ENCODE measurements around the gene MFRP.

Gene MFRP

GRCh38 chr11:119336744-119337469 is 9.6 kb downstream of the MFRP start:
- no peak for DNase-seq

GRCh38 chr11:119335655-119336543 is 10.6 kb downstream of the MFRP start:
- no peak for DNase-seq

GRCh38 chr11:119335091-119335654 is 11.3 kb downstream of the MFRP start:
- no peak for DNase-seq

DNA sequence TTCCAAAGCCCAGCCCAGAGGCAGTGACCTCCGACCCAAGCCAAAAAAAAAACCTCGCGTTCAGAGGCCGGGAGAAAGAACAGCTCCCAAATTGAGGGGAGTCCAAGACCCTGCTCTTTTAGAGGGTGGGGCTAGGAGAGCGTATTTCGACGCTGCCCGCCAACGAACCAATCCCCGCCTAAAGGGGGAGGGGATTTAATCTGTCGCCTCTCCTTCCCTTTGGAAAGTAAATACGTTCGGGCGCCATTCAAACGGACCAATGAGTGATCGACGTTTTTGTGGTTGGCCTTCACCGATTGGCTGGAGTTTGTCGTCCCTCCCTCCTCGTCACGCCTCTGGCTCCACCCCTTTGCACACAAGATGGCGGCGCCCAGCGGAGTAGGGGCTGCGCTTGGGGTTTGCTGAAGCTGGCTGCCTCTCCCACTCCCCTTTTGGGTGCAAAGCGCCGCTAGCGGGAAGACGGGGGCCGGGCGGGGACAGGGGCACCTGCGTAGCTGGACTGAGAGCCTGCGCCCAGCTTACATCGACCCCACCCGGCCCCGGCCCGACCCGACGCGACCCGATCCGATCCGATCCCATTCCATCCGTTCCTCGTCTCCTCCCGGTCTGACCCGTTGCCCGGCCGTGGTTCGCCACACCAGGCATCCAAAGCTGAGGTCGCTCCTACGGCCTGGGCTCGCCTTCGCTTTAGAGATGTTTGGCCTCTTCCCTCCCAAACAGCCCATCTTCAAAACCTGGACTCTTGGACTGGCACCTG is 12.2 kb downstream of the MFRP start, which contains the start of gene RNF26:
Gene RNF26 (plus strand): TSS at position 354 of the 757 bp plus-strand sequence. CDS start 596 bp downstream, outside the sequence.
- peak; percentile 100 for DNase-seq

DNA sequence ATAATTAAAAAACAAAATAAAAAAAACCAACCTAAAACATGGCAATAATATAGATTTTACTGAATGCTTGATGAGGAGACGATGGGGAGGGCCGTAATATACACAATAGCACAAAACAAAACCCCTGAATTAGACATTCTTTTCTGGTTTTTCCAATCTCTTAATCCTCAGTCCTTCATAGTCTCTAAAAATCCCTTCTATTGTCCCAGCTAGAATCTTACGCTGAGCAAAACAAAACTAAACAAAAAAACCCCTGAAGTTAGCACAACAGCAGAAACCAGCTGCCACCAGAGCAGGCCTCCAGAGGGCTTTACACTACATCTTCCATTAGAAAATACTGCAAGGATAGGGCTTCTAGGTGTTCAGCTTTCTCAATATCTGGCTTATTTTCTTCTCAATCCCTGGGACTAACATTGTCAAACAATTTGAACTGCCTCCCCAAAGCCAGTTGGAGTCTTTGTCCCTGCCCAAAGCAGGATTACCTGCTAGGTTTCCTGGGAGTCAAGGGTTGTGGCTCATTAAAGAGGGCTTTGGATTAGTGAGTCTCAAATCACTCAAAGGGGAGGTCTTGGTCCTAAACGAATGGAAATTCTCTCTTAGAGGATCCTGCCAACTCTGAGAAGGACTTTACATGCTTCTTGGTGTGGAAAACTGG is 14.3 kb downstream of the MFRP start:
- DNase-seq, result no peak

GRCh38 chr11:119330237-119330636 is 16.3 kb downstream of the MFRP start:
- no peak for DNase-seq

- no peak for DNase-seq
Measured at GRCh38 chr11:119329320-119329719, 17.2 kb downstream of the MFRP start.

GRCh38 chr11:119324189-119324588 is 22.3 kb downstream of the MFRP start:
- no peak for DNase-seq

- peak; percentile 85 for DNase-seq
Measured at GRCh38 chr11:119323532-119324033, 22.9 kb downstream of the MFRP start.

GRCh38 chr11:119322921-119323531 is 23.5 kb downstream of the MFRP start:
- DNase-seq, result no peak

DNA sequence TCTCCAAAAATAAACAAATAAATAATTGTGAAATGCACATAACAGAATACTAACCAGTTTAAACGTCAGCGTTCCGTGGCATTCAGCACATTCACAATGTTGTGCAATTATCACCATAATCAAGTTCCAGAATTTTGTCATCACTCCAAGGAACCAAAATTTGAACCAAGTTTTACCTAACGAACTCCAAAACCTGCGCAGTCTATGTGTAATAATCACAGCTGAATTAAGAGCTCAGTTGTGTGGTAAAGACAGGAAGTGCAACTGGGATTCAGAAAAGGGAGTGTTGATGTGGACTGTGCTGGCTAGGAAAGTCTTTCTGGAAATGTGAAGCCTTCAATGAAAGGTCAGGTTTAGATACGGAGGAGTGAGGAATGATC is 24.2 kb downstream of the MFRP start:
- no peak for DNase-seq

GRCh38 chr11:119320776-119321524 is 25.6 kb downstream of the MFRP start:
- peak; percentile 65 for DNase-seq

GRCh38 chr11:119320240-119320775 is 26.2 kb downstream of the MFRP start:
- no peak for DNase-seq

DNA sequence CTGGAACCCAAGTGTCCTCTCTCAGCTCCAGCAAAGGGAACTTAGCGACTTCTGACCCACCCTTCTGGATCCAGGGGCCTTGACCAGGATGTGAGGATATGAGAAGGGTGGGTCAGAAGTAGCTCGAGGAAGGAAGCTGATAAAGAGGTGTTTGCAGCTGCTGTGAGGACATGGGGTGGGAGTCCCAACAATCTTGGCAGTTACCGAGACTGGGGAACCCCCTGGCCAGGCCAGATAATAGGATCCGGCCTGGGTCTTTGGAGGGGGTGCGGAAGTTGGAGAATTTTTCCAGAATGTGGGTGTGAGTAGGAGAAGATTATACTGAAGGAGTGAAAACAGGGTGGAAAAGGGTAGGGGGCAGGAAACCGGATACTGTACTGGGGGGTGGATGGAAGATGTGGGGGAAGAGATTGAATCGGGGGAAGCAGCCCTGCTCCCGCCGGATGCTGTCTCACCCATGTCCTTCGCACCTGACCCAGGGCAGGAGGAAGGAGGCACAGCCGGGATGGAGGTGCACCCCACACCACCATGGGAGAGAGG is 26.7 kb downstream of the MFRP start:
- DNase-seq, result no peak

- no peak for DNase-seq
Measured at GRCh38 chr11:119319136-119319699, 27.3 kb downstream of the MFRP start.

GRCh38 chr11:119318240-119319135 is 28.0 kb downstream of the MFRP start:
- no peak for DNase-seq

GRCh38 chr11:119317592-119318239 is 28.8 kb downstream of the MFRP start:
- no peak for DNase-seq

Measured in OCI-M1 (cell line).